Measurements from ENCODE around the gene SPTB. TPM values are rescaled to one million over a fixed set of nuclear protein-coding genes. Genes with fewer than 3 reads are reported as not detected.

SPTB gene
- total RNA-seq, 1 donor from 2014 or later: 8.9 TPM

DNA sequence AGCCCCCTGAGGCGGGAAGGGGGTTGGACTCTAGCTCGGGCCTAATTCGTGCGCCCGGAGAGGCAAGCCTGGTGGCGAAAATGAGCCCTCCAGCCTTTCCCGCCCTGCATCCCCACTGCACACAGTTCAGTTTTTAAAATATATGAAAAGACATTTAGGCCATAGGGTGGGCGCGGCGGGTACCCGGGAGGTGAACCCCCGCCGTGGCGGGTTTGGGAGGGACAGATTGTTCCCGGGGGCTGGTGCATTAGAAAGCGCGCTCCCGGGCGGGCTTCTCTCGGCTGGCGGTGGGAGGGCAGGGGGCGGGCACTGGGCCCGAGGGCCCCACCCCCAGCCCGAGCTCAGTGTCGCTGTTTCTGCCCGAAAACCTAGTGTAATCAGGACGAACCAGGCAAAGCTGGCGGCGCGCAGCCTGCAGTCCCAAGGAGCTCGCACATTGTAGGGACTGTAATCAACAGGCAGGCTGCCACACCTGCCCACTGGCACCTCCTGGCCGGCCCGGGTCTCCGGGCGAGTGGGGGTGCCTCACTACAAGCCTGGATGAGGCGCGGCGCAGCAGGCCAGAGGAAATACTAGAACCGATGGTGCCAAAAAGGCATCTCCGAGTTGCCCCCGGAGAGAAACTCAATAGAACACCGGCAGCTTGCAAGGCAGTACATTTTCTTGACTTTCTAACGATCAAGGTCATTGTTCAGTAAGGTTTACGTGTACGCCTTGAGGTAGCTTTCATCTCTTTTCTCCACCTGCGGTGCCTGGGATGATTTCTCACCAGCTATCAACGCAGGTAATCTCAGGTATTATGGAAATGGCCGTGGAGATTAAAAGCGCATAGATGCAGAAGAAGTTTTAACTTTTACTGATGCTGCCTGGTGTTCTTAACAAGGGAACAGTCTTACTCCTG, 764 bp upstream of the SPTB start:
- TF ChIP-seq CTCF (IDR thresholded peaks at IDR 0.05; ENCODE audit: unreplicated experiment): no peak
- H3K4me1 Mint-ChIP-seq: peaks cover 14% of the 10 kb centered on the region
- no peaks in the 10 kb centered on the region for H3K9me3 Mint-ChIP-seq
- H3K36me3 Mint-ChIP-seq: no peaks in the 10 kb centered on the region
- peak; percentile 37 to 67 for DNase-seq (ENCODE audit: low spot score in 2 of 2, unreplicated experiment in 2 of 2)
- peaks cover 83% of the 10 kb centered on the region for H3K27me3 Mint-ChIP-seq (ENCODE audit: low read depth)
- peak overlapping the region; percentile 80 for H3K4me3 Mint-ChIP-seq
- peak overlapping the region; percentile 67 for H3K27ac Mint-ChIP-seq

DNA sequence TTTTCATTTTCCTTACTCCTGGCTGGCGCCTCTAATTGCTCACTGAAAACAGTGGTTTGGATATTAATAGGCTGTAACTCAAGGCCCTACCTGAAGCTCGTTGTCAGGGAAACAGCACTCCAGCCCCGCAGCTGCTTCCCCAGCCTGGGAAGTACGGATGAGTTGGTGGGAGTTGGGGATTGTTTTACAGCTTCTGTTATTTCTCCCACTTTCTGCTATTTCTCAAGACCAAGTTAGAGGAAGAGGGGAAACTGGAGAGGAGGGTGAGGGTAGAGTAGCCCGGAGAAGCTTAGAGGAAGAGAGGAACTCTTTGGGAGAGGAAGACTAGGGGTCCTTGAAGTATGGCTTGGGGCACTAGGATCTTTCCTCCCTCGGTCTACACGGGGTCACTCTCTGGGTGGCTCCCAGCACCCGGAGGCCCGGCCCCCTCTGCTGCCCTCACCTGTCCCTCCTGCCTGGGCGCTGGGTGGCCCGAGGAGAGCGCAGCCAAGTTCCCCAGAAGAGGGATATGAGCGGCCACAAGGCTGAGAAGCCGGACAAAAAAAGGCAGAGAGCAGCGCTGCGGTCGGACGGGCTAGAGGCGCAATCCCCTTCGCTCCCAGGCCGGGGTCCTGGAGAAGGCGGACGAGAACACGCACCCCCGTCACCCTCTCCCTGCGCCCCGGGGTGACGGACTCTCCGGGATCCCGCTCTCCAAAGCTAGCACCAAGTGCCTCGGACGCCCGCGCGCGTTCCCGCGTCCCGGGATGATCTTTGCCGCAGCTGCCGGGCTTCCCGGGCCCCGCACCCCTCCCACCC, 671 bp downstream of the SPTB start:
- peak overlapping the region; percentile 80 for H3K4me3 Mint-ChIP-seq
- H3K9me3 Mint-ChIP-seq: no peaks in the 10 kb centered on the region
- no peak for TF ChIP-seq CTCF (IDR thresholded peaks at IDR 0.05; ENCODE audit: unreplicated experiment)
- peak in 1 of 2 experiments; percentile 48 for DNase-seq (ENCODE audit: low spot score in 2 of 2, unreplicated experiment in 2 of 2)
- peak overlapping the region; percentile 84 for H3K27ac Mint-ChIP-seq
- H3K4me1 Mint-ChIP-seq: peaks cover 19% of the 10 kb centered on the region
- H3K36me3 Mint-ChIP-seq: no peaks in the 10 kb centered on the region
- H3K27me3 Mint-ChIP-seq (ENCODE audit: low read depth): peaks cover 72% of the 10 kb centered on the region

DNA sequence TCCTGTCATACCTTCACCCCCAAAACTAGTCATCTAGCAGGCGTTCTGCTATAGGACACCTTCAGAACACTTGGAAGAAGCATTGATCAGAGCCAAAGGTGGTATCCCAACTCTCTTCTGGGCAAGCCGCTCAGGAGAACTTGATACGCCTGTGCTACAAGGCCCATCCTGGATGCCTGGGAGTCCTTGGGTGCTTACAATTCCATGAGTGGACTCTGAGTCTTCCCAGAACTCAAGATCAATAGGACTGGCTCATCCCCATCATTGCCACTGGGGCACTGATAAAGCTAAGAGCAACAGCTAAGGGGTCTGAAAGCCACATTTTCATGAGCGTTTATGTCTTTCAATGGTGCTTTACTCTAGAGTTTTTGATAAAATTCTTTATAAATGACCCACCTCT, 1.9 kb downstream of the SPTB start:
- no peak overlapping the region for H3K4me3 Mint-ChIP-seq
- H3K36me3 Mint-ChIP-seq: no peaks in the 10 kb centered on the region
- peaks cover 4% of the 10 kb centered on the region for H3K9me3 Mint-ChIP-seq
- no peak for TF ChIP-seq CTCF (IDR thresholded peaks at IDR 0.05; ENCODE audit: unreplicated experiment)
- no peak for DNase-seq (ENCODE audit: low spot score in 2 of 2, unreplicated experiment in 2 of 2)
- H3K4me1 Mint-ChIP-seq: peaks cover 19% of the 10 kb centered on the region
- H3K27me3 Mint-ChIP-seq (ENCODE audit: low read depth): peaks cover 63% of the 10 kb centered on the region
- H3K27ac Mint-ChIP-seq: no peak overlapping the region

DNA sequence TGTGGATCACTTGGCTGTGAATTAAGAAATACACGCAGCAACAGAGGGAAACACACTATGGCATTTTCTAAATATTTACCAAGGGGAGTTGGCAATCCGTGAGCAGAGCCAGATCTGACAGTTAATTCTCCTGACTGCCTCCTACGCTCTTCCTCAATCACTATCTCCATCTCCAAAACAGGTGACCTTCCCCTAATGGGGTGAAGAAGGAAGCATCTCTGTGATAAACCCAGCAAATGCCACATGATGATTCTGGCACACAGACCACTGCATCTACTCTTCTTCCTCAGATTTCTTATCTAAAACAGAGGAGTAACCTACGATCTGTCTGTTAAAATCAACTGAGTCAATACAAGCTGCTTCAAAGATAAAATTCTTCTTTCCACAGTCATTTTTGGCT, 4.4 kb downstream of the SPTB start:
- Mint-ChIP-seq H3K27me3 (ENCODE audit: low read depth) (peaks cover 54% of the 10 kb centered on the region), H3K9me3 (peaks cover 12% of the 10 kb centered on the region), H3K4me1 (peaks cover 14% of the 10 kb centered on the region), H3K36me3 (no peaks in the 10 kb centered on the region), H3K27ac (no peak overlapping the region), H3K4me3 (no peak overlapping the region)
- TF ChIP-seq CTCF (IDR thresholded peaks at IDR 0.05; ENCODE audit: unreplicated experiment): no peak
- no peak for DNase-seq (ENCODE audit: low spot score in 2 of 2, unreplicated experiment in 2 of 2)

DNA sequence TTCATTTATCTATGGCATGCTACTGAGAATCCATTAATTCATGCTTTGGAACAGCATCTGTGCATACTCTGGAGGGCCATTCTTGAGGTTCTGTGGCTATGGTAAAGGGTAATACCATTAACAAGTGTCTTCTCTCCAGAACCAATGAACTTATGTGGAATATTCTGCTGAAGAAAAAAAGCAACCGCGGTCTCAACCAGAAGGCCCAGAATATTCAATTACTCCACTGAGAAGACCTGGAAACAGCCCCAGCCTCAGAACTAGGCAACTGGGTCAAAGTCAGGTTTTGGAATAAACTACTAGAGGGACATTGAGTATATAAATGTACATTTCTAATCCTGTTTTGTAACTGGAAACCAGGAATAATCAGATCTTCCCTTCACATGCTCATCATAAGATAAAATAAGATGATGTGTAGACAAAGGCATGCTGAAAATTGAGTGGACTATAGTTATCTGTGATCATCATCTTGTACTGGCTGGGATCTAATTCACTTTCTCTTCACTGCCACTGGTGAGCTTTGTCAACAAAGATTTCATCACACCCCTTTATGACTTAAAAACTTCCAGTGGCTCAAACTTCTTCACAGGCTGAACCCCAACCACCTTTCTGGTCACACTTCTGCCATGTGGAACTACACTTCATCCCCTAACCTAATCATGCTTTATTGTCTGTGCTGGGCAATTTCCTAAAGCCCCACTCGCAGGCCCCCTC, 6.0 kb downstream of the SPTB start:
- no peak for TF ChIP-seq CTCF (IDR thresholded peaks at IDR 0.05; ENCODE audit: unreplicated experiment)

More for the DNA sequence above, 6.0 kb downstream of the SPTB start:
- no peak for DNase-seq (ENCODE audit: low spot score in 2 of 2, unreplicated experiment in 2 of 2)
- Mint-ChIP-seq H3K27me3 (ENCODE audit: low read depth) (peaks cover 47% of the 10 kb centered on the region), H3K36me3 (no peaks in the 10 kb centered on the region), H3K4me1 (peaks cover 9% of the 10 kb centered on the region), H3K4me3 (no peak overlapping the region), H3K9me3 (peaks cover 12% of the 10 kb centered on the region), H3K27ac (no peak overlapping the region)
